CD14-positive monocyte (primary cell): ENCODE results near the gene ZNF410. TPM values are rescaled to one million over a fixed set of nuclear protein-coding genes. Genes with fewer than 3 reads are reported as not detected.

Source experiments
- DNase-seq, 3 donors: peaks; one replicate each; pipeline ENCODE4 v3.0.0-alpha.2; 2011 to 2022
- H2AFZ ChIP-seq: 2 replicates; pipeline ENCODE4 v1.6.0; 2012; ENCODE audit warnings: mild to moderate bottlenecking, low read depth, low read length, inconsistent platforms; ENCODE audit not compliant: insufficient read depth, poor library complexity, severe bottlenecking
- H3K27ac ChIP-seq, 2 donors: 1 replicate in 1 of 2; 2 replicates in 1 of 2; pipeline ENCODE4 v1.5.1; 2012 to 2013; ENCODE audit warnings: low read length in 2 of 2, control low read depth in 1 of 2, inconsistent platforms in 1 of 2, low read depth in 1 of 2, mild to moderate bottlenecking in 1 of 2
- H3K27me3 ChIP-seq, 2 donors: one replicate each; pipeline versions ENCODE4 v1.6.0 to v1.6.1; 2011 to 2013; ENCODE audit warnings: low read length in 2 of 2; ENCODE audit not compliant: control insufficient read depth in 2 of 2, insufficient read depth in 2 of 2
- H3K36me3 ChIP-seq, 2 donors: replicated peaks in 1 of 2; 1 replicate in 1 of 2; 2 replicates in 1 of 2; pipeline versions ENCODE4 v1.5.1 to v1.6.1; 2012 to 2013; ENCODE audit warnings: low read length in 2 of 2, control low read depth in 1 of 2, inconsistent platforms in 1 of 2, mild to moderate bottlenecking in 1 of 2; ENCODE audit not compliant: insufficient read depth in 2 of 2, control insufficient read depth in 1 of 2
- H3K4me1 ChIP-seq, 2 donors: 1 replicate in 1 of 2; 2 replicates in 1 of 2; pipeline versions ENCODE4 v1.5.1 to v1.6.1; 2012 to 2013; ENCODE audit warnings: low read length in 2 of 2, control low read depth in 1 of 2, inconsistent platforms in 1 of 2, mild to moderate bottlenecking in 1 of 2, moderate library complexity in 1 of 2; ENCODE audit not compliant: insufficient read depth in 2 of 2, control insufficient read depth in 1 of 2
- H3K4me2 ChIP-seq: replicated peaks from 2 replicates; pipeline ENCODE3; 2012; ENCODE audit warnings: low read length, moderate library complexity, mild to moderate bottlenecking; ENCODE audit not compliant: poor library complexity, severe bottlenecking; ENCODE audit errors: extremely low read depth
- H3K4me3 ChIP-seq, 3 experiments: fragments of 200-600 bp in 1 of 3; sonication (generic) in 1 of 3; replicated peaks in 1 of 3; 1 replicate in 2 of 3; 2 replicates in 1 of 3; pipeline ENCODE4 v1.5.1; 2011 to 2013; ENCODE audit warnings: low read length in 3 of 3, mild to moderate bottlenecking in 3 of 3, control low read depth in 2 of 3, low read depth in 2 of 3, inconsistent platforms in 1 of 3, moderate library complexity in 1 of 3
- H3K79me2 ChIP-seq: 2 replicates; pipeline ENCODE4 v1.6.0; 2012; ENCODE audit warnings: mild to moderate bottlenecking, control low read depth, inconsistent platforms, low read length, moderate library complexity; ENCODE audit not compliant: insufficient read depth
- H3K9ac ChIP-seq: 2 replicates; pipeline ENCODE4 v1.6.0; 2017; ENCODE audit warnings: low read length, mild to moderate bottlenecking; ENCODE audit not compliant: insufficient read depth, poor library complexity, severe bottlenecking
- H3K9me3 ChIP-seq, 2 donors: replicated peaks in 1 of 2; 1 replicate in 1 of 2; 2 replicates in 1 of 2; pipeline versions ENCODE4 v1.5.1 to v1.6.1; 2012 to 2013; ENCODE audit warnings: low read length in 2 of 2, control low read depth in 1 of 2; ENCODE audit not compliant: control insufficient read depth in 1 of 2, insufficient read depth in 1 of 2
- H4K20me1 ChIP-seq: 2 replicates; pipeline ENCODE4 v1.6.0; 2012; ENCODE audit warnings: mild to moderate bottlenecking, low read length, control low read depth, moderate library complexity; ENCODE audit not compliant: insufficient read depth
- H3K27ac Mint-ChIP-seq, 7 donors: one replicate each; pipeline ENCODE4 v1.8.0; 2020; ENCODE audit warnings: mild to moderate bottlenecking in 7 of 7, mixed read lengths in 7 of 7, moderate library complexity in 6 of 7, inconsistent platforms in 2 of 7
- H3K27me3 Mint-ChIP-seq, 3 donors: one replicate each; pipeline ENCODE4 v1.8.0; 2021 to 2022; ENCODE audit warnings: low read depth in 3 of 3, mild to moderate bottlenecking in 3 of 3, mixed read lengths in 3 of 3, moderate library complexity in 3 of 3, inconsistent platforms in 1 of 3
- H3K36me3 Mint-ChIP-seq, 2 donors: one replicate each; pipeline ENCODE4 v1.8.0; 2020; ENCODE audit warnings: mixed read lengths in 2 of 2, inconsistent platforms in 1 of 2, mild to moderate bottlenecking in 1 of 2
- H3K4me1 Mint-ChIP-seq: one replicate; pipeline ENCODE4 v1.8.0; 2020; ENCODE audit warnings: mild to moderate bottlenecking, mixed read lengths
- H3K4me3 Mint-ChIP-seq, 2 donors: one replicate each; pipeline ENCODE4 v1.8.0; 2020; ENCODE audit warnings: mild to moderate bottlenecking in 2 of 2, mixed read lengths in 2 of 2, moderate library complexity in 1 of 2
- H3K9me3 Mint-ChIP-seq, 7 donors: one replicate each; pipeline ENCODE4 v1.8.0; 2020 to 2022; ENCODE audit warnings: mixed read lengths in 7 of 7, mild to moderate bottlenecking in 6 of 7, moderate library complexity in 6 of 7, inconsistent platforms in 2 of 7
- CTCF ChIP-seq: fragments of 200-600 bp; IDR thresholded peaks from one replicate; pipeline ENCODE4 v1.8.0; 2022; ENCODE audit warnings: antibody characterized with exemption, mild to moderate bottlenecking
- WGBS: methylation state at CpG from one replicate; pipeline ENCODE4 v1.1.5; 2013; ENCODE audit warnings: missing lambda C conversion rate; ENCODE audit not compliant: insufficient coverage; 5-methylcytosine and 5-hydroxymethylcytosine counted together
- intact Hi-C, 2 donors: fragments of 100-400 bp; cut with micrococcal nuclease; formaldehyde crosslinking; loops; one replicate each; pipeline versions ENCODE4 v1.15.0 to v1.15.1; 2023
- polyA plus RNA-seq, 3 donors: library from polyadenylated mRNA; depleted of rRNA in 1 of 3; unstranded in 2 of 3; stranded (reverse) in 1 of 3; fragments of 300-500 nt in 2 of 3; fragments of >200 nt in 1 of 3; fragmentation: Illumina TruSeq in 2 of 3; gene quantifications; 1 replicate in 2 of 3; 2 replicates in 1 of 3; pipeline ENCODE4 v1.2.3, GENCODE V29; 2012 to 2021

ZNF410 gene
- polyA plus RNA-seq, 3 donors = 20.4 to 53.3 (median 42.5) TPM

GRCh38 chr14:73895939-73896338 lies 9.3 kb downstream of the ZNF410 start:
- Mint-ChIP-seq H3K27me3 (no peaks in the 10 kb centered on the region), H3K36me3 (peaks cover 56 to 83% of the 10 kb centered on the region in 2 donors), H3K4me1 (peaks cover 1% of the 10 kb centered on the region), H3K4me3 (no peak overlapping the region), H3K27ac (no peak overlapping the region), H3K9me3 (no peaks in the 10 kb centered on the region)
- Histone ChIP-seq H3K27me3 (no peaks in the 10 kb centered on the region), H3K9ac (no peak overlapping the region), H3K4me2 (no peak overlapping the region), H3K27ac (no peak overlapping the region), H3K79me2 (peaks cover 42% of the 10 kb centered on the region), H3K36me3 (peaks cover 77 to 93% of the 10 kb centered on the region in 2 donors), H2AFZ (no peak overlapping the region), H3K4me3 (no peak overlapping the region), H3K9me3 (no peaks in the 10 kb centered on the region), H4K20me1 (peaks cover 52% of the 10 kb centered on the region), H3K4me1 (no peaks in the 10 kb centered on the region)
- no peak for TF ChIP-seq CTCF
- intact Hi-C loops = no loop called here
- DNase-seq = no peak
- WGBS = no CpG with 5 or more reads among the region's 1 CpG

- H3K27ac ChIP-seq = no peak overlapping the region
- Mint-ChIP-seq H3K27ac (peak overlapping the region in 4 of 7 donors; percentile 2 to 71 (median 40)), H3K9me3 (no peaks in the 10 kb centered on the region), H3K4me3 (no peak overlapping the region), H3K4me1 (peaks cover 1% of the 10 kb centered on the region), H3K27me3 (no peaks in the 10 kb centered on the region), H3K36me3 (peaks cover 60 to 84% of the 10 kb centered on the region in 2 donors)
- H3K79me2 ChIP-seq = peaks cover 38% of the 10 kb centered on the region
- peaks cover 79 to 96% of the 10 kb centered on the region in 2 donors for H3K36me3 ChIP-seq
- no peak for TF ChIP-seq CTCF
- no peaks in the 10 kb centered on the region for H3K9me3 ChIP-seq
- H3K4me3 ChIP-seq = no peak overlapping the region
- intact Hi-C loops = no loop called here
- H3K4me2 ChIP-seq = no peak overlapping the region
- H4K20me1 ChIP-seq = peaks cover 48% of the 10 kb centered on the region
- WGBS = 89% methylated on average over 1 of the region's 1 CpG
- no peak for DNase-seq
- no peak overlapping the region for H2AFZ ChIP-seq
- H3K9ac ChIP-seq = no peak overlapping the region
- H3K4me1 ChIP-seq = no peaks in the 10 kb centered on the region
- H3K27me3 ChIP-seq = no peaks in the 10 kb centered on the region
Measured at GRCh38 chr14:73896521-73896920, 9.9 kb downstream of the ZNF410 start.
